SH-SY5Y (cell line): ENCODE measurements around the gene SPACA4.

Experiments used
- GATA2 ChIP-seq: IDR thresholded peaks from 2 replicates; pipeline ENCODE4 v1.6.1; 2011; ENCODE audit warnings: mild to moderate bottlenecking, low read depth, low read length
- GATA3 ChIP-seq: IDR thresholded peaks from 2 replicates; pipeline ENCODE4 v1.6.1; 2011; ENCODE audit warnings: low read depth, mild to moderate bottlenecking, low read length, moderate library complexity

SPACA4 gene

GRCh38 chr19:48633148-48634035 lies 26.9 kb downstream of the SPACA4 start:
- TF ChIP-seq GATA2 (no peak), GATA3 (no peak)

- no peak for TF ChIP-seq GATA3
- TF ChIP-seq GATA2 = no peak
These were observed 27.4 kb downstream of the SPACA4 start for GRCh38 chr19:48634036-48634342.

- TF ChIP-seq GATA3 (no peak), GATA2 (no peak)
These were observed 28.1 kb downstream of the SPACA4 start for GRCh38 chr19:48634424-48635262.

- TF ChIP-seq GATA3 (no peak), GATA2 (no peak)
These were observed 28.9 kb downstream of the SPACA4 start for GRCh38 chr19:48635263-48635965.

GRCh38 chr19:48635966-48636858 lies 29.7 kb downstream of the SPACA4 start:
- TF ChIP-seq GATA2 (no peak), GATA3 (no peak)

- no peak for TF ChIP-seq GATA3
- TF ChIP-seq GATA2 = no peak
These were observed 30.4 kb downstream of the SPACA4 start, which contains the start of gene DBP for GRCh38 chr19:48636859-48637448. DBP (minus strand) TSS chr19:48637379; CDS start chr19:48636994, 385 bp downstream.

DNA sequence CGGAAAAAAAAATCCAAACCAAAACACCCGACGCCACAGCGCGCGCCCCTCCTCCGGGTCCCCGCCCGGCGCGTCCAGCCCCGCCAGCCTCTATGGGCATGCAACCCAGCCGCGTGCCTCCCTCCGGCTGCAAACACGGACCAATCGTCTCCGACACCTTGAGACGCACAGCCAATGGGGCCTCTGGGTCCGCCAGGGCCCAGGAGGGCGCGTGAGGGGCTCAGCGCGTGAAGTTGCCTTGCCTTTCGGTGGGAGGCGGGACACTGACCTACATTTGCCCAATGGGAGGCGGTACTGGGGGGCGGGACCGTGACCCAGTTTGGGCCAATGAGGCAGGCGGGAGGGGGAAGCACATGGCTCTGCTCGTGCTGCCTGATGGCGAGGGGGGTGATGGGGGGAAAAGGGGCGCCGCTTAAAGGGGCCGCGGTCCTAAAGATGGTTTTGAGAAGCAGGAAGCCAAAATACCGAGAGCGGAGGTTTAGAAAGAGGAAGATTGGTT lies 31.0 kb downstream of the SPACA4 start:
- TF ChIP-seq GATA3 (no peak), GATA2 (no peak)

DNA sequence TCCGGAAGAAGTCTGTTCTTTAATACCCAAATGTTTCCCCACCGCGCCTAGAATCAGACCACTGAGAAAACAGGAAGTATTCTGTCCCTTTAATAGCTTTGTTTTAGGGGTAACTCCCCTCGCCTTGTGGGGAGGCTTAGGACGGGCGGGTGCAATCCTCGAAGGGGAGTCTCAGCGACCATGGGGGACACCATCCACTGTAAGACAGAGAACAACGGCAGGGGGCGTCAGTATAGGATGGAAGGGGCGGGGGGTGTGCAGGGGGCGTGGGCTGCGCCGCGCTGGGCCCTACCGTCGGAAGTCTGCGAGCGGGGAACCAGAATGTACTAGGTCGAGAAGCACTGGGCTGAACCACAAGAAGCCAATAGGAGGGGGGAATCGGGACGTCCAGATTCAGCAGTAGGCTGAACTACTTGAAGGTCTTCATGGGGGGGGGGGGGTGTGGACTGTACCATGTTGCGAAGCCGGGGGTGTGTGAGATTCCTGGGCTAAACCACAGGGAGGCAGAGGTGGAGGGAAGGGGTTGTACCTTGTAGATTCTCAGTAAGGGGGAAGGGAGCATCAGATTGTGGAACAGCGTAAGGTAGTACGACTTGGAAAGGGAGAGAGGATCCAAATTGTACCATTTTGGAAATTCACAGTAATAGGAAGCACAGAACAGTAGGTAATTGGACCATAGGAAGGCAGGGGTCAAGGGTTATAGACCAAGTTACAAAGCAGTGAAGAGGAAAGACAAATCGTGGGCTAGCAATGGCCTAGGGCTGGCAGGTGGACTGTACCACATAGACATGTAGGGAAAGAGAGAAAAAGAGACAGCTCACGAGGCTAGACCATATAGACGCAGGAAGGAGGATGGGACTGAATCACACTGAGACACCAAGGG lies 31.6 kb downstream of the SPACA4 start:
- TF ChIP-seq GATA3 (no peak), GATA2 (no peak)

DNA sequence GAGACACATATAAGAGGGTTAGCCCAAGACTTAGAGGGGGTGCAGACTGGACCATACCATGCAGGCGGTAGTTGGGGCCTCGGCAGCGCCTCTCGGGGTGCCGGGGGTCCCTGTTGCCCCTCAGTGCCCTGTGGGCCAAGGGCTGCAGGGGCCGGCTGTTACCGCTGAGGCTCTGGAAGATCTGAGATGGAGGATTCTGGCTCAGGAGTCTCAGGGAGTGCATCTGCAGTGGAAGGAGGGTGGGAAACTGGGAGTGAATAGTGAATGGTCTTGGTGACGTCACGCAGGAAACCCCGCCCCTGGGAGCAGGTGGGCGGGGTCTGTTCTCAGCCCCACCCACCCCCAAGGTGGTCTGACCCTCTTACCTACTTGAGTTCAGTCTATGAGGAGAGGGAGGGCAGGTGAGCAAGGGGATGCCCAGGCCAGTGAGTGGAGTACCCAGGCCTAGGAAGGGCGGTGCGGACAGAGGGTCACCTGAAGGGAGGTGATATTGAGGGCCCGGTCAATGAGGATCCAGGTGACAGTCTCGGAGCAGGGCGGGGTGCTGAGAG lies 32.4 kb downstream of the SPACA4 start:
- no peak for TF ChIP-seq GATA3
- no peak for TF ChIP-seq GATA2

- no peak for TF ChIP-seq GATA3
- no peak for TF ChIP-seq GATA2
These were observed 33.2 kb downstream of the SPACA4 start for GRCh38 chr19:48639483-48640375.

DNA sequence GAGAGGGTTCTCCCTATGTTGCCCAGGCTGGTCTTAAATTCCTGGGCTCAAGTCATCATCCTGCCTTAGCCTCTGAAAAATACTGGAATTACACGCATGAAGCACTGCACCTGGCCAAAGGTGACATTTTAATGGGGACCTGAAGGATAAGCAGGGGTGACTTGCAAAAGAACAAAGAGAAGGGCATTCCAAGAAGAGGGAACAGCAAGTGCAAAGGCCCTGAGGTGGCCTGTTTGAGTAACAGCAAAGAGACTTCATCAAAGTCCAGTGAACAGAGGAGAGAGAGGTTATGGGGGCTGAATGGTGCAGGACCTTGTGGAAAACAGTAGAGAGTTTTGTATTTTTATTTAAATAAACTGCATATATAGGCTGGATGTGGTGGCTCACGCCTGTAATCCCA lies 35.3 kb downstream of the SPACA4 start:
- no peak for TF ChIP-seq GATA2
- no peak for TF ChIP-seq GATA3
